Fibroblast of lung (primary cell): ENCODE measurements around the gene SCN3A.

Experiments used
- CTCF ChIP-seq, 2 donors: IDR thresholded peaks in 1 of 2; conservative IDR thresholded peaks in 1 of 2; 1 replicate in 1 of 2; 2 replicates in 1 of 2; pipeline ENCODE4 v1.5.1; 2011 to 2012; ENCODE audit warnings: low read length in 2 of 2, control low read depth in 1 of 2, inconsistent platforms in 1 of 2, low read depth in 1 of 2, mild to moderate bottlenecking in 1 of 2
- EZH2 ChIP-seq: IDR thresholded peaks from 2 replicates; pipeline ENCODE4 v1.5.1; 2012; ENCODE audit warnings: low read length, control low read depth, mild to moderate bottlenecking; ENCODE audit errors: missing control alignments

DNA sequence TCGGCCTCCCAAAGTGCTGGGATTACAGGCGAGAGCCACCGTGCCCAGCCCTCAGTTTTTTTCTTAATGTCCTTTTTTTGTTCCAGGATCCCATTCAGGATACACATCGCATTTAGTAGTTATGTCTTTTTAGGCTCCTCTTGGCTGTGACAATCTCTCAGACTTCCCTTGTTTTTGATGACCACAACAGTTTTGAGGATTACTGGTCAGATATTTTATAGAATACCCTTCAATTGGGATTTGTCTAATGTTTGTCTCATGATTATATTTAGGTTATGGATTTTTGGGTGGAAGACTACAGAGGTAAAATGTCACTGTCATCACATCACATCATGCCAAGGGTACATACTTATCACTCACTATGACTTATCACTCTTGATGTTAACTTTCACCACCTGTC, 46.7 kb downstream of the SCN3A start:
- TF ChIP-seq EZH2 = no peak
- no peak for TF ChIP-seq CTCF (conservative IDR thresholded peaks at IDR 0.05 in 1 of 2, IDR thresholded peaks at IDR 0.05 in 1 of 2; ENCODE audit: low read depth in 1 of 2, low read length in 2 of 2)
